C4-2B (cell line): Measurements from ENCODE around the gene GPR148.
"Not testable (repeated sequence)": the region's sequence is repeated elsewhere in the genome, so short reads cannot be mapped to it uniquely, and the experiment has no call there.

ENCODE experiments used
- ZFX ChIP-seq: fragments of 450-650 bp; IDR thresholded peaks from 2 replicates; pipeline ENCODE4 v1.6.1; 2017
- TF ChIP-seq, protein P1 (sequence below): fragments of 450-650 bp; conservative IDR thresholded peaks from 2 replicates; pipeline ENCODE4 v1.5.1; 2017; ENCODE audit warnings: mild to moderate bottlenecking

DNA sequence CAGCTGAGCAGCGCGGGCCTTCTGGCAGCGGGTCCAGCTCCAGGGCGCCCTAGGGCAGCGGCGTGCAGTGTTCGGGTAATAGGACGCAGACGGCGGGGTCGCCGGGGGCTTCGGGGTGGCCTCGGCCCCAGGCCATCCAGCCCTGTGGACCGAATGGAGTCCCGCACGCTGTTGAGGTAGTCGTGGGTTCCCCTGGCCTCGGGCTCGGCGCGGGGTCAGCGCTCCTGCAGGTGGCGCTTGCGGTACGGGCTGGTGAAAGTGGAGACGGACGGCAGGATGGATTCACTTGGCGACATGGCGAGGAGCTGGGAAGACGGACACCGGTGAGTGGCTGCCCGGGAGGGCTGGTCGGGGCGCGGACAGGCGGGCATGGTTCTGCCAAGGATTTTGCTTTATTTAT lies 35.4 kb upstream of the GPR148 start:
- TF ChIP-seq, protein P1, sequence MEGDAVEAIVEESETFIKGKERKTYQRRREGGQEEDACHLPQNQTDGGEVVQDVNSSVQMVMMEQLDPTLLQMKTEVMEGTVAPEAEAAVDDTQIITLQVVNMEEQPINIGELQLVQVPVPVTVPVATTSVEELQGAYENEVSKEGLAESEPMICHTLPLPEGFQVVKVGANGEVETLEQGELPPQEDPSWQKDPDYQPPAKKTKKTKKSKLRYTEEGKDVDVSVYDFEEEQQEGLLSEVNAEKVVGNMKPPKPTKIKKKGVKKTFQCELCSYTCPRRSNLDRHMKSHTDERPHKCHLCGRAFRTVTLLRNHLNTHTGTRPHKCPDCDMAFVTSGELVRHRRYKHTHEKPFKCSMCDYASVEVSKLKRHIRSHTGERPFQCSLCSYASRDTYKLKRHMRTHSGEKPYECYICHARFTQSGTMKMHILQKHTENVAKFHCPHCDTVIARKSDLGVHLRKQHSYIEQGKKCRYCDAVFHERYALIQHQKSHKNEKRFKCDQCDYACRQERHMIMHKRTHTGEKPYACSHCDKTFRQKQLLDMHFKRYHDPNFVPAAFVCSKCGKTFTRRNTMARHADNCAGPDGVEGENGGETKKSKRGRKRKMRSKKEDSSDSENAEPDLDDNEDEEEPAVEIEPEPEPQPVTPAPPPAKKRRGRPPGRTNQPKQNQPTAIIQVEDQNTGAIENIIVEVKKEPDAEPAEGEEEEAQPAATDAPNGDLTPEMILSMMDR, result peak; percentile 35
- not testable (repeated sequence) for TF ChIP-seq ZFX
